Hematopoietic multipotent progenitor cell treated with erythropoietin and hydrocortisone succinate and interleukin-3 and kit ligand, for 15 days (in vitro differentiated cells): Measurements from ENCODE around the gene POFUT2.

Experiments
- DNase-seq: peaks from one replicate; pipeline ENCODE4 v3.0.0-alpha.2; 2015; ENCODE audit warnings: low spot score

Gene POFUT2

GRCh38 chr21:45262041-45262581, 25.6 kb downstream of the POFUT2 start:
- DNase-seq: no peak

GRCh38 chr21:45261093-45261492, 26.6 kb downstream of the POFUT2 start:
- DNase-seq: no peak

GRCh38 chr21:45260191-45260825, 27.4 kb downstream of the POFUT2 start:
- DNase-seq: no peak

GRCh38 chr21:45259206-45259840, 28.4 kb downstream of the POFUT2 start:
- DNase-seq: no peak

- DNase-seq: no peak
These were observed 29.2 kb downstream of the POFUT2 start for GRCh38 chr21:45258466-45258865.

GRCh38 chr21:45257673-45258341, 29.9 kb downstream of the POFUT2 start:
- DNase-seq: no peak

GRCh38 chr21:45256912-45257672, 30.6 kb downstream of the POFUT2 start:
- peak; percentile 6 for DNase-seq

- DNase-seq: no peak
These were observed 31.4 kb downstream of the POFUT2 start for GRCh38 chr21:45256021-45256911.

- no peak for DNase-seq
These were observed 32.2 kb downstream of the POFUT2 start for GRCh38 chr21:45255381-45256020.

GRCh38 chr21:45254460-45254930, 33.2 kb downstream of the POFUT2 start:
- DNase-seq: no peak

- DNase-seq: no peak
These were observed 33.8 kb downstream of the POFUT2 start for GRCh38 chr21:45253633-45254459.

- DNase-seq: no peak
These were observed 34.5 kb downstream of the POFUT2 start for GRCh38 chr21:45253180-45253579.

- DNase-seq: no peak
These were observed 35.2 kb downstream of the POFUT2 start for GRCh38 chr21:45252448-45252925.

- DNase-seq: no peak
These were observed 35.9 kb downstream of the POFUT2 start for GRCh38 chr21:45251635-45252447.

- DNase-seq: no peak
These were observed 36.6 kb downstream of the POFUT2 start for GRCh38 chr21:45250914-45251634.

GRCh38 chr21:45250272-45250671, 37.4 kb downstream of the POFUT2 start:
- DNase-seq: no peak

GRCh38 chr21:45249626-45250025, 38.1 kb downstream of the POFUT2 start:
- no peak for DNase-seq

- no peak for DNase-seq
These were observed 38.8 kb downstream of the POFUT2 start for GRCh38 chr21:45248893-45249381.
